HepG2 (cell line): ENCODE results near the gene TMEM31. TPM values are rescaled to one million over a fixed set of nuclear protein-coding genes. Genes with fewer than 3 reads are reported as not detected.

Experiments used
- BRCA1 ChIP-seq: sonication (generic); formaldehyde crosslinking; IDR thresholded peaks from 2 replicates; pipeline ENCODE4 v1.4.0; 2020; ENCODE audit warnings: missing genetic modification reagents
- CREM ChIP-seq, 2 experiments: sonication (generic) in 1 of 2; formaldehyde crosslinking in 1 of 2; IDR thresholded peaks; 2 replicates each; pipeline versions ENCODE4 v1.4.0 to v1.6.1; 2016 to 2020; ENCODE audit warnings: antibody characterized with exemption in 1 of 2, mild to moderate bottlenecking in 1 of 2, missing genetic modification reagents in 1 of 2
- EHMT2 ChIP-seq: fragments of 200-600 bp; sonication (generic); IDR thresholded peaks from 2 replicates; pipeline ENCODE4 v1.7.0; 2017; ENCODE audit warnings: antibody characterized with exemption, low read depth, low read length, borderline replicate concordance
- ELF3 ChIP-seq: IDR thresholded peaks from 2 replicates; pipeline ENCODE4 v1.6.1; 2016; ENCODE audit warnings: missing genetic modification reagents, missing compliant biosample characterization
- ESRRA ChIP-seq: sonication (generic); formaldehyde crosslinking; IDR thresholded peaks from 2 replicates; pipeline ENCODE4 v1.5.1; 2020; ENCODE audit warnings: mild to moderate bottlenecking, low read depth, missing genetic modification reagents
- KDM4B ChIP-seq: sonication (generic); formaldehyde crosslinking; IDR thresholded peaks from 2 replicates; pipeline ENCODE4 v1.4.0; 2020; ENCODE audit warnings: missing genetic modification reagents
- NFE2L1 ChIP-seq: sonication (generic); formaldehyde crosslinking; IDR thresholded peaks from 2 replicates; pipeline ENCODE4 v1.4.0; 2020; ENCODE audit warnings: missing genetic modification reagents, mild to moderate bottlenecking, borderline replicate concordance
- POGZ ChIP-seq: sonication (generic); formaldehyde crosslinking; IDR thresholded peaks from 2 replicates; pipeline ENCODE4 v1.4.0; 2020; ENCODE audit warnings: mild to moderate bottlenecking, missing genetic modification reagents
- SMC3 ChIP-seq: IDR thresholded peaks from 2 replicates; pipeline ENCODE4 v1.6.1; 2011; ENCODE audit warnings: low read length, improper control_type of control experiment
- SOX13 ChIP-seq, 3 experiments: fragments of 450-650 bp in 1 of 3; sonication (generic) in 1 of 3; formaldehyde crosslinking in 1 of 3; IDR thresholded peaks in 2 of 3; conservative IDR thresholded peaks in 1 of 3; 2 replicates each; pipeline versions ENCODE4 v1.5.0 to v1.6.1; 2016 to 2020; ENCODE audit warnings: antibody characterized with exemption in 1 of 3, mild to moderate bottlenecking in 1 of 3, missing compliant biosample characterization in 1 of 3, missing genetic modification reagents in 1 of 3, moderate library complexity in 1 of 3
- ZMYM4 ChIP-seq: sonication (generic); formaldehyde crosslinking; IDR thresholded peaks from 2 replicates; pipeline ENCODE4 v1.8.1; 2023; ENCODE audit warnings: mild to moderate bottlenecking, missing genetic modification reagents
- ZNF124 ChIP-seq: sonication (generic); formaldehyde crosslinking; IDR thresholded peaks from 2 replicates; pipeline ENCODE4 v1.4.0; 2020; ENCODE audit warnings: missing genetic modification reagents
- ZNF143 ChIP-seq: sonication (generic); formaldehyde crosslinking; IDR thresholded peaks from 2 replicates; pipeline ENCODE4 v1.4.0; 2020; ENCODE audit warnings: missing genetic modification reagents
- ZNF264 ChIP-seq: sonication (generic); formaldehyde crosslinking; IDR thresholded peaks from 2 replicates; pipeline ENCODE4 v1.4.0; 2020; ENCODE audit warnings: missing genetic modification reagents
- ZNF335 ChIP-seq: sonication (generic); formaldehyde crosslinking; IDR thresholded peaks from 2 replicates; pipeline ENCODE4 v1.4.0; 2020; ENCODE audit warnings: missing genetic modification reagents
- ZNF644 ChIP-seq: IDR thresholded peaks from 2 replicates; pipeline ENCODE4 v1.6.1; 2016; ENCODE audit warnings: low read depth
- ZSCAN29 ChIP-seq: sonication (generic); formaldehyde crosslinking; conservative IDR thresholded peaks from 2 replicates; pipeline ENCODE4 v1.4.0; 2020; ENCODE audit warnings: mild to moderate bottlenecking, missing genetic modification reagents
- polyA plus RNA-seq, 8 experiments: library from polyadenylated mRNA; depleted of rRNA in 3 of 8; stranded (reverse) in 7 of 8; unstranded in 1 of 8; fragments of >200 nt; fragmentation: Illumina TruSeq in 4 of 8; extraction: Trizol in 4 of 8; gene quantifications; 2 replicates each; pipeline versions ENCODE4 v1.2.1 to v1.2.3, GENCODE V29; 2011 to 2016; ENCODE audit warnings: low read depth in 4 of 8, missing spikeins in 1 of 8, mixed read lengths in 1 of 8; ENCODE audit not compliant: insufficient read depth in 1 of 8
- total RNA-seq, 5 experiments: library from RNA; depleted of rRNA; stranded (reverse); fragments of >200 nt; fragmentation: Illumina TruSeq; extraction: Trizol; gene quantifications; 2 replicates each; pipeline ENCODE4 v1.2.3, GENCODE V29; 2016; ENCODE audit warnings: low read depth in 1 of 5
- TF ChIP-seq, protein P1 (sequence below), 2 experiments: sonication (generic) in 1 of 2; formaldehyde crosslinking in 1 of 2; IDR thresholded peaks; 2 replicates each; pipeline versions ENCODE4 v1.6.1 to v1.9.0; 2014 to 2022; ENCODE audit warnings: antibody characterized with exemption in 1 of 2, borderline replicate concordance in 1 of 2, inconsistent platforms in 1 of 2, low read depth in 1 of 2, missing genetic modification reagents in 1 of 2
- TF ChIP-seq, protein P2 (sequence below): sonication (generic); formaldehyde crosslinking; IDR thresholded peaks from 2 replicates; pipeline ENCODE4 v1.5.0; 2020; ENCODE audit warnings: mild to moderate bottlenecking, missing genetic modification reagents, moderate library complexity
- TF ChIP-seq, protein P3 (sequence below): sonication (generic); formaldehyde crosslinking; IDR thresholded peaks from 2 replicates; pipeline ENCODE4 v1.5.0; 2020; ENCODE audit warnings: missing genetic modification reagents, mild to moderate bottlenecking, borderline replicate concordance
- TF ChIP-seq, protein P4 (sequence below): IDR thresholded peaks from 2 replicates; pipeline ENCODE4 v1.6.1; 2016; ENCODE audit warnings: low read depth, control low read depth

TMEM31 gene
- total and polyA plus RNA-seq, 2 of the 13 experiments (the other 11 are each of a cell fraction or from before 2014, with no cell fraction given), result 0.16 TPM; not detected in 1

- TF ChIP-seq BRCA1 (CRISPR knock-in tag), result no peak
- no peak for TF ChIP-seq ESRRA (CRISPR knock-in tag)
- TF ChIP-seq NFE2L1 (CRISPR knock-in tag), result no peak
- TF ChIP-seq ZNF124, result no peak
- TF ChIP-seq, protein P1, sequence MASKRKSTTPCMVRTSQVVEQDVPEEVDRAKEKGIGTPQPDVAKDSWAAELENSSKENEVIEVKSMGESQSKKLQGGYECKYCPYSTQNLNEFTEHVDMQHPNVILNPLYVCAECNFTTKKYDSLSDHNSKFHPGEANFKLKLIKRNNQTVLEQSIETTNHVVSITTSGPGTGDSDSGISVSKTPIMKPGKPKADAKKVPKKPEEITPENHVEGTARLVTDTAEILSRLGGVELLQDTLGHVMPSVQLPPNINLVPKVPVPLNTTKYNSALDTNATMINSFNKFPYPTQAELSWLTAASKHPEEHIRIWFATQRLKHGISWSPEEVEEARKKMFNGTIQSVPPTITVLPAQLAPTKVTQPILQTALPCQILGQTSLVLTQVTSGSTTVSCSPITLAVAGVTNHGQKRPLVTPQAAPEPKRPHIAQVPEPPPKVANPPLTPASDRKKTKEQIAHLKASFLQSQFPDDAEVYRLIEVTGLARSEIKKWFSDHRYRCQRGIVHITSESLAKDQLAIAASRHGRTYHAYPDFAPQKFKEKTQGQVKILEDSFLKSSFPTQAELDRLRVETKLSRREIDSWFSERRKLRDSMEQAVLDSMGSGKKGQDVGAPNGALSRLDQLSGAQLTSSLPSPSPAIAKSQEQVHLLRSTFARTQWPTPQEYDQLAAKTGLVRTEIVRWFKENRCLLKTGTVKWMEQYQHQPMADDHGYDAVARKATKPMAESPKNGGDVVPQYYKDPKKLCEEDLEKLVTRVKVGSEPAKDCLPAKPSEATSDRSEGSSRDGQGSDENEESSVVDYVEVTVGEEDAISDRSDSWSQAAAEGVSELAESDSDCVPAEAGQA (IDR thresholded peaks at IDR 0.05; ENCODE audit: low read depth), result no peak
- TF ChIP-seq, protein P1 (CRISPR knock-in tag; IDR thresholded peaks at IDR 0.05; ENCODE audit: borderline replicate concordance), result no peak
- TF ChIP-seq ZSCAN29 (CRISPR knock-in tag), result no peak
- TF ChIP-seq EHMT2, result no peak
- peak; percentile 93 for TF ChIP-seq POGZ (CRISPR knock-in tag)
- no peak for TF ChIP-seq ZNF264 (CRISPR knock-in tag)
- TF ChIP-seq ZNF644 (CRISPR knock-in tag), result peak; percentile 76; the same call in 1 of the 2 replicates
- TF ChIP-seq CREM (IDR thresholded peaks at IDR 0.05), result no peak
- TF ChIP-seq CREM (CRISPR knock-in tag; IDR thresholded peaks at IDR 0.05), result no peak
- peak; percentile 83 for TF ChIP-seq ZMYM4 (CRISPR knock-in tag)
- TF ChIP-seq, protein P2, sequence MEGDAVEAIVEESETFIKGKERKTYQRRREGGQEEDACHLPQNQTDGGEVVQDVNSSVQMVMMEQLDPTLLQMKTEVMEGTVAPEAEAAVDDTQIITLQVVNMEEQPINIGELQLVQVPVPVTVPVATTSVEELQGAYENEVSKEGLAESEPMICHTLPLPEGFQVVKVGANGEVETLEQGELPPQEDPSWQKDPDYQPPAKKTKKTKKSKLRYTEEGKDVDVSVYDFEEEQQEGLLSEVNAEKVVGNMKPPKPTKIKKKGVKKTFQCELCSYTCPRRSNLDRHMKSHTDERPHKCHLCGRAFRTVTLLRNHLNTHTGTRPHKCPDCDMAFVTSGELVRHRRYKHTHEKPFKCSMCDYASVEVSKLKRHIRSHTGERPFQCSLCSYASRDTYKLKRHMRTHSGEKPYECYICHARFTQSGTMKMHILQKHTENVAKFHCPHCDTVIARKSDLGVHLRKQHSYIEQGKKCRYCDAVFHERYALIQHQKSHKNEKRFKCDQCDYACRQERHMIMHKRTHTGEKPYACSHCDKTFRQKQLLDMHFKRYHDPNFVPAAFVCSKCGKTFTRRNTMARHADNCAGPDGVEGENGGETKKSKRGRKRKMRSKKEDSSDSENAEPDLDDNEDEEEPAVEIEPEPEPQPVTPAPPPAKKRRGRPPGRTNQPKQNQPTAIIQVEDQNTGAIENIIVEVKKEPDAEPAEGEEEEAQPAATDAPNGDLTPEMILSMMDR, result peak; percentile 76
- no peak for TF ChIP-seq KDM4B (CRISPR knock-in tag)
- TF ChIP-seq ZNF143 (CRISPR knock-in tag), result peak; percentile 78
- no peak for TF ChIP-seq SOX13 (IDR thresholded peaks at IDR 0.05)
- no peak for TF ChIP-seq SOX13 (CRISPR knock-in tag; conservative IDR thresholded peaks at IDR 0.05 in 1 of 2, IDR thresholded peaks at IDR 0.05 in 1 of 2)
- TF ChIP-seq SMC3, result peak; percentile 40; the same call in 1 of the 2 replicates
- no peak for TF ChIP-seq ELF3 (CRISPR knock-in tag)
- TF ChIP-seq, protein P3, sequence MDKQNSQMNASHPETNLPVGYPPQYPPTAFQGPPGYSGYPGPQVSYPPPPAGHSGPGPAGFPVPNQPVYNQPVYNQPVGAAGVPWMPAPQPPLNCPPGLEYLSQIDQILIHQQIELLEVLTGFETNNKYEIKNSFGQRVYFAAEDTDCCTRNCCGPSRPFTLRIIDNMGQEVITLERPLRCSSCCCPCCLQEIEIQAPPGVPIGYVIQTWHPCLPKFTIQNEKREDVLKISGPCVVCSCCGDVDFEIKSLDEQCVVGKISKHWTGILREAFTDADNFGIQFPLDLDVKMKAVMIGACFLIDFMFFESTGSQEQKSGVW, result no peak
- TF ChIP-seq, protein P4, sequence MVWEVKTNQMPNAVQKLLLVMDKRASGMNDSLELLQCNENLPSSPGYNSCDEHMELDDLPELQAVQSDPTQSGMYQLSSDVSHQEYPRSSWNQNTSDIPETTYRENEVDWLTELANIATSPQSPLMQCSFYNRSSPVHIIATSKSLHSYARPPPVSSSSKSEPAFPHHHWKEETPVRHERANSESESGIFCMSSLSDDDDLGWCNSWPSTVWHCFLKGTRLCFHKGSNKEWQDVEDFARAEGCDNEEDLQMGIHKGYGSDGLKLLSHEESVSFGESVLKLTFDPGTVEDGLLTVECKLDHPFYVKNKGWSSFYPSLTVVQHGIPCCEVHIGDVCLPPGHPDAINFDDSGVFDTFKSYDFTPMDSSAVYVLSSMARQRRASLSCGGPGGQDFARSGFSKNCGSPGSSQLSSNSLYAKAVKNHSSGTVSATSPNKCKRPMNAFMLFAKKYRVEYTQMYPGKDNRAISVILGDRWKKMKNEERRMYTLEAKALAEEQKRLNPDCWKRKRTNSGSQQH (CRISPR knock-in tag), result no peak
- no peak for TF ChIP-seq ZNF335
These were observed 23.0 kb upstream of the TMEM31 start (continued) for GRCh38 chrX:103687696-103688201.
